Immature natural killer cell (primary cell): ENCODE results near the gene RGS12. TPM values are rescaled to one million over a fixed set of nuclear protein-coding genes. Genes with fewer than 3 reads are reported as not detected.

ENCODE experiments used
- polyA plus RNA-seq, 3 donors: library from polyadenylated mRNA; unstranded; fragments of 300-500 nt; fragmentation: Illumina TruSeq; gene quantifications; one replicate each; pipeline ENCODE4 v1.2.3, GENCODE V29; 2021

RGS12 gene
- polyA plus RNA-seq, 3 donors from 2014 or later = 2.5 to 2.7 TPM; not detected in 1

Other genes starting within 250 kb of the RGS12 start
- gene HTT-AS, start 218.5 kb upstream of the RGS12 start, polyA plus RNA-seq = not detected
- gene HTT, start 218.3 kb upstream of the RGS12 start, polyA plus RNA-seq = 10 to 100 TPM in 1 of 3 donors, 1 to 10 TPM in 2; 5.3 to 16.9 (median 6.2) TPM
- not detected for gene MSANTD1, start 43.9 kb upstream of the RGS12 start, polyA plus RNA-seq
- not detected for gene HGFAC, start 148.9 kb downstream of the RGS12 start, polyA plus RNA-seq
- gene DOK7, start 170.3 kb downstream of the RGS12 start, polyA plus RNA-seq = 1 to 10 TPM in 2 of 3 donors, not detected in 1; 4.2 to 4.8 TPM
- gene LRPAP1, start 239.4 kb downstream of the RGS12 start, polyA plus RNA-seq = 100 to 1,000 TPM in 2 of 3 donors, 10 to 100 TPM in 1; 98.7 to 185 (median 148) TPM